NCI-H774 (cell line): Measurements from ENCODE around the gene UBE2M.
"Not testable (repeated sequence)": the region's sequence is repeated elsewhere in the genome, so short reads cannot be mapped to it uniquely, and the experiment has no call there.

Experiments
- DNase-seq: peaks from one replicate; lab custom pipeline; 2025; lab: John Stamatoyannopoulos, UW

Gene UBE2M

DNA sequence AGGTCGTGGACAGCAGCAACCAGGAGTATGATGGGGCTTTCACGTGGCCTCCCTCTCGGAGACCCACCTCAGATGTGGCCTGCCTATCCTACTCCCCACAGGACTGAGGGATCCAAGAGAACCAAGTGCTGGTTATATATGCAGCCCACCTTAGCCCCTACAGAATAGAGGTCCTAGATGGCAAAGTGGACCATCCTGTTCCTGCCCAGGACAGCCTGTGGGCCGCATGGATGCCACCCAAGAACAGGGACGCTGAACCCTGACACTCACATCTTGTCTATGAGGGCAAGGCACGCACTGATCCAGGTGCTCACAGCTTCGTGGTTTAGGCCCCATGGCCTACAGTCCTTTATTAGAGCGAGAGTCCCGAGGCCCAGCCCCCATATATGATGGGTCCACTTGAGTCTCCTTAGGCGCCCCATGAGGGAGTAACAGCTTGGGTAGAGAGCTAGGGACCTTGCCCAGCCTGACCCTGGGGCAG is 45.2 kb downstream of the UBE2M start:
- DNase-seq: no peak

- DNase-seq: no peak
Measured at GRCh38 chr19:58511353-58512208, 46.8 kb downstream of the UBE2M start, which contains the start of gene SLC27A5. Gene SLC27A5, minus strand, starts transcription at chr19:58511992. Its CDS starts 37 bp downstream, at chr19:58511955.

DNA sequence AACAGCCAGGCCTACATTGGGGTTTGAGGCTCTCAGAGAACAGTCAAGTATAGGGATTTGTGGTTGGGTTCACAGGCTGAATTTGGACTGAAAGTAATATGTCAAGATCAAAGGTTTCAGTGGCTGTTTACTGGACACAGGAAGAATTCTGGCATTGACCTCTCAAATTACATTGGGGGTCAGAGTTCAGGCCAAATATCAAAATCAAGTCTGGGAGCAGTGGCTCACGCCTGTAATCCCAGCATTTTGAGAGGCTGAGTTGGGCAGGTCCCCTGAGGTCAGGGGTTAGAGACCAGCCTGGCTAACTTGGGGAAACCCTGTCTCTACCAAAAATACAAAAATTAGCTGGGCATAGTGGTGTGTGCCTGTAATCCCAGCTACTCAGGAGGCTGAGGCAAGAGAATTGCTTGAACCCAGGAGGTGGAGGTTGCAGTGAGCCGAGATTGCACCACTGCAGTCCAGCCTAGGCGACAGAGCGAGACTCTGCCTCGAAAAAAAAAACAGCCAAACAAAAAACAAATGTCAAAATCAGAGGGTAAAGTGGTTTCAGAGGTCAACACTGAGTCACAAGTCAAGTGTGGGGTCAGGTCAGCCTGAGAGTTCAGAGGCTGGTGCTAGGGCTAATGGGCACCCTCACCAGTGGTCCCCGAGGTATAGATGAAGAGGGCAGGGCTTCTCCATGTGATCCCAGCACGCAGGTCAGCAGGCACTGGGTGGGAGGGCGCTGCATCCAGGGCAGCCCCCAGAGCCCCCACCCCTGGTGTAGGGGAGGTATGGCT is 48.1 kb downstream of the UBE2M start:
- DNase-seq: no peak

DNA sequence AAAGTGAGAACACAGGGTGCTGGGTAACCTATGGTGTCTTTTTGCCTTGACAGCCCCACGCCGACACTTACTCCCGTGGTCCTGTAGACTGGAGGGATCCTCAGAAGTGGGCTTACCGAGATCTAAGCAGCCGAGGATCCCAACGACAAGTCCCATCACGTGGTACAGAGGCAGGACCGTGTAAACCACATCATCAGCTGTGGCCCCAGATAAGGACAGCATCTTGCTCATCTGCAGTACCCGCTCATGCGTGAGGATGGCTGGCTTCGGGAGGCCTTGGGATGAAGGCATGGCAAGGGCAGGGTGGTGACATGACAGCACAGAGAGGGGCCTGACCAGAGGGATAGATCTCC is 48.7 kb downstream of the UBE2M start:
- DNase-seq: no peak

GRCh38 chr19:58507602-58508223 is 50.7 kb downstream of the UBE2M start:
- not testable (repeated sequence) for DNase-seq
